NCI-H748 (cell line): ENCODE data around the gene ZNF362.
A peak's percentile ranks its signal among the peaks of the same experiment; 100 is the strongest.
"Not testable (repeated sequence)": the region's sequence is repeated elsewhere in the genome, so short reads cannot be mapped to it uniquely, and the experiment has no call there.

ENCODE experiments used
- DNase-seq: peaks from one replicate; lab custom pipeline; 2025; ENCODE audit not compliant: unreplicated experiment; lab: John Stamatoyannopoulos, UW

Gene ZNF362

GRCh38 chr1:33256471-33257206 is at the start of gene ZNF362:
TSS of gene ZNF362 (plus strand) at chr1:33256492. CDS start at chr1:33270575, 14,083 bp downstream.
- peak; percentile 73 for DNase-seq

- no peak for DNase-seq
Observed at GRCh38 chr1:33211972-33212371, 44.3 kb upstream of the ZNF362 start.

DNA sequence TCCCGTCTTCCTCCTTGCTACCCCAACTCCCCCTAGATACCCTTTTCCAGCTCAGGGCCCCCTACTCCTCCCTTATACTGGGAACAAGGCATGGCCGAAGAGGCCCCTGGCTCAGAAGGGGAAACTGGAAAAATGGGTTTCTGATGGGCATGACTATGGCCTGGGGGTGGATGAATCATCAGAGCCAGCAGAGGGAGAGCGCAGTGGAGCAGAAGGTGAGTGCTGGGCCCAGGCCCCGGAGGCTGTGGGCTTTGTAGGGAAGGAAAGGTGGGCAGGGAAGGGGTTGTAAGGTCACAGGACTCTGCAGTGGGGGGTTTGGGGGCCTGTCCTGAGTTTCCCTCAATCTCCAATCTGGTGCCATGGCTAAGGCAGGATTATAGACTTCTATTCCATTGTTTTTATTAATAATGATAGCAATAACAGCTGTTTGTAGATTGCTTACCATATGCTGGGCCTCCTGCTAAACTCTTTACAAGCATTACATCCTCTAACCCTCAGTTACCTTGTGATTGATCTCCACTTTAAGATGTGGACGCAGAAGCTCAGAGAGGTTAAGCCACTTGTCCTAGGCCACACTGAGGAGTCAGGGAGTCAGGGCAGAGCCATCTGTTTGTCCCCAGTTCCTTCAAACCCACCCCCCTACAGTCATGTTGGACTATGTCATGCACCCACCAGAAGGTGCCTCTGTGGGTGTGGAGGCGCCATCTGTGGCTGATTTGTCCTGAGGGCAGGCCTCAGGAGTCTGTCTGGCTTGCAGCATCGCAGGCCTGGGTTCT is 36.2 kb upstream of the ZNF362 start:
- no peak for DNase-seq

GRCh38 chr1:33220676-33221384 is 35.5 kb upstream of the ZNF362 start:
- DNase-seq: no peak

DNA sequence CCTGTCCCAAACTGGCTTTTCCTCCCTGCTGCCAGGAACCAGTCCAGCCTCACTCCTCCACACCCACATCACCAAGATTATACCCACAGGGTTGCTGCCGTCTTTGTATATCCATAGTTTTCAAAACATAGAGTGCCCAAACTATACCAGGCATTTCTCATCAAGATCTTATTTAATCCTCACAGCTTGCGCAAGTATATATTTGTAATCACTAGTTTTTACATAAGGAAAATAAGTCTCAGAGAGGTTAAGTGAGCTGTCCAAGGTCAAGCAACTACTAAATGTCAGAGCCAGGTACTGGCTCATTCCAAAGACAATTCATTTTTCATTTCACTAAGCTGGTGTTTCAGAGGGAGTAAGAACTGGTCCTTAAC is 34.9 kb upstream of the ZNF362 start:
- DNase-seq: no peak

- no peak for DNase-seq
Observed at GRCh38 chr1:33222381-33222780, 33.9 kb upstream of the ZNF362 start.

- no peak for DNase-seq
Observed at GRCh38 chr1:33224166-33224707, 32.1 kb upstream of the ZNF362 start.

GRCh38 chr1:33225586-33225985 is 30.7 kb upstream of the ZNF362 start:
- no peak for DNase-seq

GRCh38 chr1:33228935-33229487 is 27.3 kb upstream of the ZNF362 start:
- DNase-seq: no peak

DNA sequence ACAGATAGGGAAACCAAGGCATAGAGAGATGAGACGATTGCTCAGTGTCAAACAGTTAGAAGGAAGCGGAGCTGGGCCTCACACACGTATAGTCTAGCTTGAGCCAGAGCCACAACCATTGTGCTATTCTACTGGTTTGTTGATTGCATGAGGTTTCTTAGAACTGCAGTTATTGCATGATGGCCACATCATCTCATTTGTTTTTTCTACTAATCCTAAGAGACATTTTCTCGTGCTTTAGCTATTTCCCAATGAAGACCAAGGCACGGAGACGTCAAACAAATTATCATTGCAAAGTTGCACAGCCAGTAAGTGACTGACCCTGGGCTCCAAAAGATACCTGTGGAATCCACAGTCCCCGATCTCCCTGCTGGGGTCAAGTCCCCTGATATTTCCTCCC is 25.1 kb upstream of the ZNF362 start:
- no peak for DNase-seq

DNA sequence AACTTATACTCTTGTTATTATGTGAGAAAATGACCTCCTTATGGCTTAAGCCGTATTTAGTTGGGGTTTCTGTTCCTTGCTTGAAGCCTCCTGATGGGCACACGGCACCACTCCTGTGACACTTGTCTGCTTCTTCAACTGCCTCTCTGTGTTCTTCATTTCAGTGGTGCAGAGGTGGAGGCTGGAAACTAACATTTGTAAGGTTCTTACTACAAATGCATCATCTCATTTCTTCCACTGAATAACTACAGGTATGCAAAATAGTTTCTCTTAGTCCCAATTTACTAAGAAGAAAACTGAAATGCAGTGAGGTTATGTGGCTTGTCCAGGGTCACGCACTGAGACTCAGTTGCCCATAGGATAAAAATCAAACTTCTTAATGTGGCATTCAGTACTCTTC is 23.6 kb upstream of the ZNF362 start:
- no peak for DNase-seq

- no peak for DNase-seq
Observed at GRCh38 chr1:33234131-33234530, 22.2 kb upstream of the ZNF362 start.

- no peak for DNase-seq
Observed at GRCh38 chr1:33234588-33234990, 21.7 kb upstream of the ZNF362 start.

DNA sequence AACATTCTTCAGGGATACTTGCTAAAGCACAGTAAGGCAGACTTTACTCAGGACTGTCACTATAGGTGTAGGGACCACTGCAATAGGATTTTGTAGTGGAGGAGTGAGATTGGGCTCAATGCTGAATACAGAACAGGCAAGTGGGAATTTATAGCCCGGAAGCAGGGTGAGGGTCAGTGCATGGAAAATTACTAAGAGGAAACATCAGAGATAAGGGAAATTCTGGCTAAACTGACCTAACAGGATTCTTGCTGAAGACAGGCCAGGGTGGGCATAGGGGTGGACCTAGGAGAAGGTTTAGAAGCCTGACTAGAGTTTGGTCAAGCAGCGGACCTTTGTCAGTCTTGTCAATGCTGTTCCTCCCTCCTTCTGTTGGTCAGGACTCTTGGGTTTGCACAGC is 20.8 kb upstream of the ZNF362 start:
- DNase-seq: no peak

DNA sequence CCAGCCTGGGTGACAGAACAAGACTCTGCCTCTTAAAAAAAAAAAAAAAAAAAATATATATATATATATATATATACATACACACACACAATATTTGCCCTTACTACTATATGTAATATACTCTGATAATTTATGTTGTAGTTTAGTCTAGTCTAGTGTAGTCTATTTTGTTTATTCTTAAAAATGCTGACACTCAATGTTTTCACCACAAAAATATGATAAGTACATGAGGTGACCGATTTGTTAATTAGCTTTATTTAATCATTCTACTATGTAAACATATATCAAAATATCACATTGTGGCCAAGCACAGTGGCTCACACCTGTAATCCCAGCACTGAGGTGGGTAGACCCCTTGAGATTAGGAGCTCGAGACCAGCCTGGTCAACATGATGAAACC is 19.8 kb upstream of the ZNF362 start:
- no peak for DNase-seq

GRCh38 chr1:33237579-33237978 is 18.7 kb upstream of the ZNF362 start:
- no peak for DNase-seq

- DNase-seq: not testable (repeated sequence)
Observed at GRCh38 chr1:33238194-33238724, 18.0 kb upstream of the ZNF362 start.

DNA sequence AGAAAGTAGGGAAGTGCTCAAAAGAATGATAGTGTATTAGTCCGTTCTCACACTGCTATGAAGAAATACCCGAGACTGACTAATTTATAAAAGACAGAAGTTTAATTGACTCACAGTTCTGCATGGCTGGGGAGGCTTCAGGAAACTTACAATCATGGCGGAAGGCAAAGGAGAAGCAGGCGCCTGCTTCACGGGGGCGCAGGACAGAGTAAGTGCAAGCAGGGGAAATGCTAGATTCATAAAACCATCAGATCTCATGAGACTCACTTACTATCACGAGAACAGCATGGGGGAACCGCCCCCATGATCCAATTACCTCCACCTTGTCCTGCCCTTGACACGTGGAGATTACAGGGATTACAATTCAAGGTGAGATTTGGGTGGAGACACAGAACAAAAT is 16.9 kb upstream of the ZNF362 start:
- DNase-seq: not testable (repeated sequence)

- DNase-seq: no peak
Observed at GRCh38 chr1:33241866-33242265, 14.4 kb upstream of the ZNF362 start.

DNA sequence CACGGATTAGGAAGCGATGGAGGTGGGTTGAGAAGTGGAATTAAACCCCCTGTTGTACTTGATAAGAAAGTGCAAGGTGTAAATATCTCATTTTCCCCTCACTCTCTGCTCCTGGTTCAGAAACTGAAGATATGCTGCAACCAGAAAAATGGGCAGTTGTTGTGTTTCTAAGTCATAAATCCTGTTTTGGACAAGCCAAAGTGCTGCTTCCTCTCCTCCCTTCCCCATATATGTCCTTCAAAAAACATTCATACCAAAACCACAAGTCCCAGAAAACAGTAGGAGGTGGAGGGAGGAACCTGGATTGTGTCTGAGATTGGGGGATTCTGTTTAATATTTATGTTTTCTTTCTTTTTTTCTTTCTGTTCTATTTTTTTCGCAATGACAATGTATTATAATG is 13.6 kb upstream of the ZNF362 start:
- no peak for DNase-seq
